Measurements from ENCODE around the gene QKI. TPM values are rescaled to one million over a fixed set of nuclear protein-coding genes. Genes with fewer than 3 reads are reported as not detected.

Gene QKI
- total and polyA plus RNA-seq, 10 of the 15 experiments (the other 5 are each of a cell fraction or from before 2014, with no cell fraction given), result 4.7 to 72.5 (median 38.9) TPM

DNA sequence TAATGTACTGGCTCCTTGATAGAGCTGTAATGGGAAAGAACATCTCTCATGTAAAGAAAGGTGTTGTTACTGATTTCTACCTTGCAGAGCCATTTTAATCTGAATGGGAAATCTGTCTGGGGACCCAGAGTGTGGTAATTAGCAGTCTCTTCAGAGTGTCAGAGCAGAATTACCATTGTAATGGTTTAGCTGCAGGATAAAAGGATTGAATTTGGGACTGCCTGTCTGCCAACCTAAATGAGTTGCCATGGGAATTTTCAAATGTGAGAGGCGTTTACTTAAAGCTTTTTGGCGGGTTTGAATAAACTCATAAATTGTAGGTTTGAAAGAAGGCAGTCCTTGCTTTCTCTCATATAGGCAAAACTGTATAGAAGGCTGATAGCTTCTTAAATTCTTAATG, 128.8 kb downstream of the QKI start:
- in situ Hi-C loops (cut with MboI) (no loop called here), intact Hi-C loops (cut with micrococcal nuclease; ENCODE audit: unreplicated experiment) (no loop called here)
- POLR2A ChIA-PET, result no interaction called here
- Histone ChIP-seq H3K36me3 (ENCODE audit: control insufficient read depth in 2 of 2, insufficient read depth in 2 of 2, low read length in 1 of 2) (peaks cover 0 to 4% of the 10 kb centered on the region in 2 experiments; a peak in 2 of 4 replicates), H3K27ac (ENCODE audit: control insufficient read depth, insufficient read depth) (no peak overlapping the region), H3K4me3 (no peak overlapping the region), H3K79me2 (ENCODE audit: control insufficient read depth, insufficient read depth, low read length) (no peaks in the 10 kb centered on the region; the same call in 1 of the 2 replicates), H2AFZ (ENCODE audit: control insufficient read depth, low read depth, low read length) (no peak overlapping the region), H3K27me3 (replicated peaks in 1 of 2; ENCODE audit: control insufficient read depth in 2 of 2, insufficient read depth in 2 of 2, low read length in 1 of 2) (no peaks in the 10 kb centered on the region), H4K20me1 (ENCODE audit: control insufficient read depth, insufficient read depth) (no peaks in the 10 kb centered on the region), H3K4me1 (ENCODE audit: control insufficient read depth, insufficient read depth, low read length) (no peaks in the 10 kb centered on the region), H3K4me2 (ENCODE audit: control insufficient read depth, insufficient read depth) (no peak overlapping the region), H3K9me3 (replicated peaks; ENCODE audit: control insufficient read depth, insufficient read depth, low read length) (no peaks in the 10 kb centered on the region), H3K9ac (ENCODE audit: control insufficient read depth, insufficient read depth, low read length) (no peak overlapping the region)
- ATAC-seq (no peak), DNase-seq (ENCODE audit: low read depth, low spot score) (no peak), FAIRE-seq (no peak)
- WGBS (ENCODE audit: insufficient coverage, insufficient replicate concordance, low lambda C conversion rate, missing lambda C conversion rate), result 100% methylated on average over 2 of the region's 2 CpGs
- CTCF ChIA-PET, result interaction anchor here (1.3 kb wide), 1 partner anchor 15 kb away, joined by 4 read pairs; no protein-coding TSS in a partner anchor
- RAD21 ChIA-PET (ENCODE audit: unreplicated experiment), result no interaction called here
- BruUV-seq (replicated peaks), result no TSS peak
- SMC1A ChIA-PET (ENCODE audit: uncharacterized antibody, unreplicated experiment), result interaction anchor here (1.1 kb wide), 1 partner anchor 12 kb away, joined by 4 read pairs; no protein-coding TSS in a partner anchor
- no peak for TF ChIP-seq RAD51 (IDR thresholded peaks at IDR 0.05)
- no peak for TF ChIP-seq IRF3 (IDR thresholded peaks at IDR 0.05)
- no peak for TF ChIP-seq RB1 (IDR thresholded peaks at IDR 0.05; ENCODE audit: borderline replicate concordance)
- no peak for TF ChIP-seq ZNF24 (IDR thresholded peaks at IDR 0.05)
- no peak for TF ChIP-seq FOS (IDR thresholded peaks at IDR 0.05; ENCODE audit: borderline replicate concordance, extremely low read depth, insufficient read length)

GRCh38 chr6:163545370-163545769, 130.9 kb downstream of the QKI start:
- no peaks in the 10 kb centered on the region for H3K27me3 ChIP-seq (replicated peaks in 1 of 2; ENCODE audit: control insufficient read depth in 2 of 2, insufficient read depth in 2 of 2, low read length in 1 of 2)
- BruUV-seq (replicated peaks), result no TSS peak
- no peaks in the 10 kb centered on the region for H3K9me3 ChIP-seq (replicated peaks; ENCODE audit: control insufficient read depth, insufficient read depth, low read length)
- ChIA-PET POLR2A (no interaction called here), SMC1A (ENCODE audit: uncharacterized antibody, unreplicated experiment) (interaction anchor here (1.4 to 1.7 kb wide), 2 partner anchors 9 to 14 kb away, joined by 3 to 5 read pairs; no protein-coding TSS in a partner anchor), RAD21 (ENCODE audit: unreplicated experiment) (interaction anchor here (1.1 kb wide), 1 partner anchor 9 kb away, joined by 3 read pairs; no protein-coding TSS in a partner anchor), CTCF (interaction anchor here (1.1 kb wide), 1 partner anchor 9 kb away, joined by 5 read pairs; no protein-coding TSS in a partner anchor)
- H3K79me2 ChIP-seq (ENCODE audit: control insufficient read depth, insufficient read depth, low read length), result no peaks in the 10 kb centered on the region; the same call in 1 of the 2 replicates
- no peak for DNase-seq (ENCODE audit: low read depth, low spot score)
- no peak overlapping the region for H3K27ac ChIP-seq (ENCODE audit: control insufficient read depth, insufficient read depth)
- intact Hi-C loops (cut with micrococcal nuclease; ENCODE audit: unreplicated experiment), result no loop called here
- ATAC-seq, result no peak
- no peaks in the 10 kb centered on the region for H3K4me1 ChIP-seq (ENCODE audit: control insufficient read depth, insufficient read depth, low read length)
- no peaks in the 10 kb centered on the region for H4K20me1 ChIP-seq (ENCODE audit: control insufficient read depth, insufficient read depth)
- H3K4me3 ChIP-seq, result no peak overlapping the region
- H2AFZ ChIP-seq (ENCODE audit: control insufficient read depth, low read depth, low read length), result no peak overlapping the region
- H3K9ac ChIP-seq (ENCODE audit: control insufficient read depth, insufficient read depth, low read length), result no peak overlapping the region
- peaks cover 0 to 4% of the 10 kb centered on the region in 2 experiments; a peak in 3 of 4 replicates for H3K36me3 ChIP-seq (ENCODE audit: control insufficient read depth in 2 of 2, insufficient read depth in 2 of 2, low read length in 1 of 2)
- H3K4me2 ChIP-seq (ENCODE audit: control insufficient read depth, insufficient read depth), result no peak overlapping the region
- in situ Hi-C loops (cut with MboI), result no loop called here
- WGBS (ENCODE audit: insufficient coverage, insufficient replicate concordance, low lambda C conversion rate, missing lambda C conversion rate), result 96% methylated on average over 5 of the region's 5 CpGs
- no peak for FAIRE-seq
- no peak for TF ChIP-seq IKZF1 (conservative IDR thresholded peaks at IDR 0.05)
- no peak for TF ChIP-seq E4F1 (IDR thresholded peaks at IDR 0.05; ENCODE audit: borderline replicate concordance, partially characterized antibody)
- no peak for TF ChIP-seq EP300 (IDR thresholded peaks at IDR 0.05; ENCODE audit: borderline replicate concordance in 1 of 2, control insufficient read depth in 1 of 2, low read depth in 2 of 2, low read length in 2 of 2)
- TF ChIP-seq NR2C2 (IDR thresholded peaks at IDR 0.05; ENCODE audit: borderline replicate concordance, control insufficient read depth, insufficient read length, low read depth), result no peak
- no peak for TF ChIP-seq RFX5 (IDR thresholded peaks at IDR 0.05; ENCODE audit: low read depth, low read length)
- no peak for TF ChIP-seq E2F4 (IDR thresholded peaks at IDR 0.05; ENCODE audit: low read depth, low read length)
- no peak for TF ChIP-seq NRF1 (conservative IDR thresholded peaks at IDR 0.05; ENCODE audit: low read depth, low read length)
- TF ChIP-seq MTA3 (IDR thresholded peaks at IDR 0.05; ENCODE audit: borderline replicate concordance, low read length), result no peak
